Endothelial cell of umbilical vein (primary cell): ENCODE measurements around the gene SLC35A1. TPM values are rescaled to one million over a fixed set of nuclear protein-coding genes. Genes with fewer than 3 reads are reported as not detected.

ENCODE experiments used
- BruUV-seq: library from RNA; stranded (reverse); fragments of 400-500 nt; replicated peaks from 2 replicates; lab custom pipeline; 2021; lab: Mats Ljungman, UMichigan
- CTCF ChIA-PET: fragments of 300-600, 350-600 bp; sonication (Branson Sonifier 250); formaldehyde crosslinking; loops from one replicate; lab custom pipeline; 2021; ENCODE audit warnings: antibody characterized with exemption, inconsistent platforms; lab: Charles Lee
- POLR2A ChIA-PET: fragments of 300-600, 350-600 bp; sonication (Branson Sonifier 250); formaldehyde crosslinking; loops from one replicate; lab custom pipeline; 2021; ENCODE audit warnings: antibody characterized with exemption, inconsistent platforms; lab: Charles Lee
- DNase-seq: peaks from one replicate; pipeline ENCODE4 v3.0.0-alpha.2; 2011; ENCODE audit warnings: low read depth, low spot score
- FAIRE-seq: peaks from 2 replicates; lab custom pipeline; 2011; peaks lifted over from hg19 to GRCh38; lab: Jason Lieb, UNC
- H2AFZ ChIP-seq: 2 replicates; pipeline ENCODE4 v1.6.0; 2012; ENCODE audit warnings: low read depth, low read length, control low read depth, inconsistent platforms
- H3K27ac ChIP-seq: 2 replicates; pipeline ENCODE4 v1.5.1; 2011; ENCODE audit warnings: low read depth, mild to moderate bottlenecking, control low read depth, low read length, moderate library complexity; ENCODE audit not compliant: insufficient read depth
- H3K27me3 ChIP-seq, 2 experiments: 2 replicates each; pipeline versions ENCODE4 v1.6.0 to v1.6.1; 2011; ENCODE audit warnings: low read length in 2 of 2, mixed read lengths in 1 of 2; ENCODE audit not compliant: control insufficient read depth in 2 of 2, insufficient read depth in 2 of 2
- H3K36me3 ChIP-seq, 2 experiments: 2 replicates in 1 of 2; 3 replicates in 1 of 2; pipeline ENCODE4 v1.5.1; 2011; ENCODE audit warnings: low read length in 2 of 2, mild to moderate bottlenecking in 1 of 2, moderate library complexity in 1 of 2; ENCODE audit not compliant: control insufficient read depth in 2 of 2, insufficient read depth in 2 of 2; ENCODE audit errors: extremely low read depth in 1 of 2
- H3K4me1 ChIP-seq: 3 replicates; pipeline ENCODE4 v1.5.1; 2011; ENCODE audit warnings: mild to moderate bottlenecking, low read length; ENCODE audit not compliant: control insufficient read depth, insufficient read depth; ENCODE audit errors: extremely low read depth
- H3K4me2 ChIP-seq: 2 replicates; pipeline ENCODE4 v1.6.1; 2011; ENCODE audit warnings: low read length, control low read depth, mixed read lengths; ENCODE audit not compliant: insufficient read depth
- H3K4me3 ChIP-seq, 3 experiments: fragments of 200-600 bp in 1 of 3; sonication (generic), shearing (Covaris generic) in 1 of 3; replicated peaks in 1 of 3; 2 replicates each; pipeline ENCODE4 v1.5.1; 2011 to 2016; ENCODE audit warnings: control low read depth in 3 of 3, low read length in 3 of 3, mild to moderate bottlenecking in 2 of 3, inconsistent platforms in 1 of 3, low read depth in 1 of 3, moderate library complexity in 1 of 3; ENCODE audit not compliant: insufficient read depth in 1 of 3
- H3K79me2 ChIP-seq: 2 replicates; pipeline ENCODE4 v1.6.0; 2012; ENCODE audit warnings: low read length, inconsistent platforms; ENCODE audit not compliant: control insufficient read depth, insufficient read depth
- H3K9ac ChIP-seq: replicated peaks from 2 replicates; pipeline ENCODE3; 2011; ENCODE audit warnings: low read length, control low read depth; ENCODE audit not compliant: insufficient read depth; ENCODE audit errors: extremely low read depth
- H3K9me1 ChIP-seq: replicated peaks from 3 replicates; pipeline ENCODE4 v1.6.0; 2011; ENCODE audit warnings: mild to moderate bottlenecking, low read length; ENCODE audit not compliant: control insufficient read depth, insufficient read depth; ENCODE audit errors: extremely low read depth
- H3K9me3 ChIP-seq: replicated peaks from 2 replicates; pipeline ENCODE4 v1.5.1; 2012; ENCODE audit warnings: low read length, inconsistent platforms; ENCODE audit not compliant: control insufficient read depth, insufficient read depth
- H4K20me1 ChIP-seq: replicated peaks from 2 replicates; pipeline ENCODE3; 2011; ENCODE audit warnings: mild to moderate bottlenecking, low read length; ENCODE audit not compliant: control insufficient read depth, insufficient read depth; ENCODE audit errors: extremely low read depth
- EZH2 ChIP-seq: IDR thresholded peaks from 2 replicates; pipeline ENCODE4 v1.6.1; 2012; ENCODE audit warnings: borderline replicate concordance, low read depth, mild to moderate bottlenecking, moderate library complexity, low read length, inconsistent platforms; ENCODE audit not compliant: severe bottlenecking
- FOS ChIP-seq: IDR thresholded peaks from 2 replicates; pipeline ENCODE4 v1.6.1; 2011; ENCODE audit warnings: mild to moderate bottlenecking, low read length, moderate library complexity, borderline replicate concordance; ENCODE audit not compliant: insufficient read depth
- GATA2 ChIP-seq: IDR thresholded peaks from 2 replicates; pipeline ENCODE4 v1.7.0; 2011; ENCODE audit warnings: low read depth, mild to moderate bottlenecking, moderate library complexity, mixed read lengths, low read length; ENCODE audit not compliant: insufficient read length, insufficient read depth
- JUN ChIP-seq: IDR thresholded peaks from 2 replicates; pipeline ENCODE4 v1.6.1; 2011; ENCODE audit warnings: borderline replicate concordance, low read depth; ENCODE audit not compliant: insufficient read length, insufficient read depth
- MYC ChIP-seq: IDR thresholded peaks from one replicate; pipeline ENCODE4 v1.6.1; 2011; ENCODE audit warnings: mild to moderate bottlenecking, low read depth, low read length
- POLR2A ChIP-seq: IDR thresholded peaks from 2 replicates; pipeline ENCODE4 v1.6.1; 2012; ENCODE audit warnings: low read depth, mild to moderate bottlenecking, control low read depth, low read length
- POLR2AphosphoS5 ChIP-seq: IDR thresholded peaks from 2 replicates; pipeline ENCODE4 v1.6.1; 2012; ENCODE audit warnings: low read depth, mild to moderate bottlenecking, control low read depth, low read length, moderate library complexity; ENCODE audit not compliant: insufficient read depth
- dilution Hi-C: fragments of 300-500 bp; cut with MboI; formaldehyde crosslinking; loops from one replicate; pipeline ENCODE4 v1.15.0; 2019; ENCODE audit warnings: low sequenced_read_pairs; ENCODE audit not compliant: extremely low pct_ligation_motif_present
- intact Hi-C: fragments of 100-400 bp; cut with micrococcal nuclease; formaldehyde crosslinking; loops from one replicate; pipeline ENCODE4 v1.10.0; 2022
- polyA plus RNA-seq, 4 experiments: library from polyadenylated mRNA; depleted of rRNA in 3 of 4; stranded (reverse) in 3 of 4; unstranded in 1 of 4; fragments of >200 nt; gene quantifications; 2 replicates each; pipeline versions ENCODE4 v1.2.1 to v1.2.3, GENCODE V29; 2011 to 2012; ENCODE audit warnings: missing spikeins in 1 of 4
- total RNA-seq: library from RNA; stranded (reverse); gene quantifications from 2 replicates; pipeline ENCODE4 v1.2.3, GENCODE V29; 2021
- TF ChIP-seq, protein P1 (sequence below), 2 donors: IDR thresholded peaks; 1 replicate in 1 of 2; 2 replicates in 1 of 2; pipeline ENCODE4 v1.5.1; 2011; ENCODE audit warnings: low read length in 2 of 2, mild to moderate bottlenecking in 2 of 2, moderate library complexity in 2 of 2, control low read depth in 1 of 2, inconsistent platforms in 1 of 2, low read depth in 1 of 2; ENCODE audit not compliant: insufficient read depth in 1 of 2; ENCODE audit errors: extremely low read depth in 1 of 2
- TF ChIP-seq, protein P2 (sequence below): IDR thresholded peaks from 2 replicates; pipeline ENCODE4 v1.6.1; 2011; ENCODE audit not compliant: insufficient read depth, insufficient read length

Gene SLC35A1
- total and polyA plus RNA-seq, 2 donors (not counting 3 experiments of a cell fraction or from before 2014, with no cell fraction given): 13.0 to 13.9 TPM

DNA sequence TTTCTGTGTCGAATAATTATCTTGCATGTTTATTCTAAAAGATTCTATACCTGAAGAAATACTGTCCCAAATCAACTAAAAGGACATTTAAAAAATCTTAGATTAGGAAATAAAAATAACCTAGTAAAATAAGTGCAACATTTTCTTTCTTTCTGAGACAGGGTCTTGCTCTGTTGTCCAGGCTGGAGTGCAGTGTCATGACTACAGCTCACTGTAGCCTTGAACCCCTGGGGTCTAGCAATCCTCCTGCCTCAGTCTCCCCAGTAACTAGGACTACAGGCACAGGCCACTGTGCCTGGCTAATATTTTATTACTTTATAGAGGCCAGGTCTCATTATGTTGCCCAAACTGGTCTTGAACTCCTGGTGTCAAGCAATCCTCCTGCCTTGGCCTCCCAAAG, 68.3 kb downstream of the SLC35A1 start:
- Histone ChIP-seq H3K9ac (no peak overlapping the region), H3K4me3 (no peak overlapping the region), H3K79me2 (no peaks in the 10 kb centered on the region), H3K9me3 (no peaks in the 10 kb centered on the region), H3K27me3 (no peaks in the 10 kb centered on the region), H3K36me3 (peaks cover 4 to 5% of the 10 kb centered on the region in 2 experiments), H2AFZ (no peak overlapping the region), H3K9me1 (no peaks in the 10 kb centered on the region), H3K27ac (no peak overlapping the region), H4K20me1 (no peaks in the 10 kb centered on the region), H3K4me2 (peak overlapping the region; percentile 18), H3K4me1 (no peaks in the 10 kb centered on the region)
- POLR2A ChIA-PET: no interaction called here
- intact Hi-C loops (no loop called here), dilution Hi-C loops (no loop called here)
- BruUV-seq: no TSS peak
- CTCF ChIA-PET: no interaction called here
- FAIRE-seq (no peak), DNase-seq (no peak)
- TF ChIP-seq, protein P1, sequence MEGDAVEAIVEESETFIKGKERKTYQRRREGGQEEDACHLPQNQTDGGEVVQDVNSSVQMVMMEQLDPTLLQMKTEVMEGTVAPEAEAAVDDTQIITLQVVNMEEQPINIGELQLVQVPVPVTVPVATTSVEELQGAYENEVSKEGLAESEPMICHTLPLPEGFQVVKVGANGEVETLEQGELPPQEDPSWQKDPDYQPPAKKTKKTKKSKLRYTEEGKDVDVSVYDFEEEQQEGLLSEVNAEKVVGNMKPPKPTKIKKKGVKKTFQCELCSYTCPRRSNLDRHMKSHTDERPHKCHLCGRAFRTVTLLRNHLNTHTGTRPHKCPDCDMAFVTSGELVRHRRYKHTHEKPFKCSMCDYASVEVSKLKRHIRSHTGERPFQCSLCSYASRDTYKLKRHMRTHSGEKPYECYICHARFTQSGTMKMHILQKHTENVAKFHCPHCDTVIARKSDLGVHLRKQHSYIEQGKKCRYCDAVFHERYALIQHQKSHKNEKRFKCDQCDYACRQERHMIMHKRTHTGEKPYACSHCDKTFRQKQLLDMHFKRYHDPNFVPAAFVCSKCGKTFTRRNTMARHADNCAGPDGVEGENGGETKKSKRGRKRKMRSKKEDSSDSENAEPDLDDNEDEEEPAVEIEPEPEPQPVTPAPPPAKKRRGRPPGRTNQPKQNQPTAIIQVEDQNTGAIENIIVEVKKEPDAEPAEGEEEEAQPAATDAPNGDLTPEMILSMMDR (IDR thresholded peaks at IDR 0.05; ENCODE audit: extremely low read depth in 1 of 2, insufficient read depth in 1 of 2, low read depth in 1 of 2, low read length in 2 of 2): no peak
- TF ChIP-seq GATA2: no peak
- no peak for TF ChIP-seq MYC
- no peak for TF ChIP-seq POLR2A
- no peak for TF ChIP-seq JUN
- no peak for TF ChIP-seq FOS
- no peak for TF ChIP-seq EZH2
- TF ChIP-seq, protein P2, sequence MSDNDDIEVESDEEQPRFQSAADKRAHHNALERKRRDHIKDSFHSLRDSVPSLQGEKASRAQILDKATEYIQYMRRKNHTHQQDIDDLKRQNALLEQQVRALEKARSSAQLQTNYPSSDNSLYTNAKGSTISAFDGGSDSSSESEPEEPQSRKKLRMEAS: no peak
- TF ChIP-seq POLR2AphosphoS5: no peak
